ENCODE data around the gene MRGPRE. TPM values are rescaled to one million over a fixed set of nuclear protein-coding genes. Genes with fewer than 3 reads are reported as not detected.

The MRGPRE gene
- total RNA-seq, 6 donors from 2014 or later, result 0.26 TPM; not detected in 5

- TF ChIP-seq EP300 (IDR thresholded peaks at IDR 0.05) (no peak), CTCF (IDR thresholded peaks at IDR 0.05) (no peak), POLR2AphosphoS5 (IDR thresholded peaks at IDR 0.05) (no peak), POLR2A (IDR thresholded peaks at IDR 0.05) (no peak)
- Histone ChIP-seq H3K9me3 (no peaks in the 10 kb centered on the region), H3K36me3 (no peaks in the 10 kb centered on the region), H3K4me3 (no peak overlapping the region), H3K27ac (no peak overlapping the region), H3K4me1 (peaks cover 0 to 7% (median 0%) of the 10 kb centered on the region in 4 donors), H3K27me3 (no peaks in the 10 kb centered on the region)
- 87 to 93% methylated on average over 22 to 46 of the region's 46 CpGs for WGBS, 2 donors
- peak in 1 of 2 donors; percentile 79 for DNase-seq
- no peak for ATAC-seq (ENCODE audit: low FRiP score in 2 of 2)
Measured at GRCh38 chr11:3227568-3228444, 4.4 kb downstream of the MRGPRE start.

GRCh38 chr11:3226846-3227567 lies 5.2 kb downstream of the MRGPRE start:
- Histone ChIP-seq H3K4me1 (peaks cover 0 to 1% (median 0%) of the 10 kb centered on the region in 4 donors), H3K4me3 (no peak overlapping the region), H3K27me3 (no peaks in the 10 kb centered on the region), H3K27ac (no peak overlapping the region), H3K9me3 (no peaks in the 10 kb centered on the region), H3K36me3 (no peaks in the 10 kb centered on the region)
- no peak for ATAC-seq (ENCODE audit: low FRiP score in 2 of 2)
- DNase-seq, result no peak
- no peak for TF ChIP-seq POLR2AphosphoS5 (IDR thresholded peaks at IDR 0.05)
- TF ChIP-seq POLR2A (IDR thresholded peaks at IDR 0.05), result no peak
- TF ChIP-seq CTCF (IDR thresholded peaks at IDR 0.05), result no peak
- 85 to 93% methylated on average over 7 to 16 of the region's 18 CpGs for WGBS, 2 donors

- 79 to 85% methylated on average over 19 to 20 of the region's 21 CpGs for WGBS, 2 donors
- H3K36me3 ChIP-seq, result no peaks in the 10 kb centered on the region
- H3K27ac ChIP-seq, result no peak overlapping the region
- no peak for ATAC-seq (ENCODE audit: low FRiP score in 2 of 2)
- DNase-seq, result peak in 1 of 2 donors; percentile 19
- H3K4me3 ChIP-seq, result no peak overlapping the region
- TF ChIP-seq CTCF (IDR thresholded peaks at IDR 0.05) (no peak), POLR2A (IDR thresholded peaks at IDR 0.05) (no peak), POLR2AphosphoS5 (IDR thresholded peaks at IDR 0.05) (no peak), EP300 (IDR thresholded peaks at IDR 0.05) (no peak)
- H3K4me1 ChIP-seq, result peaks cover 0 to 3% (median 0%) of the 10 kb centered on the region in 4 donors
- H3K27me3 ChIP-seq, result no peaks in the 10 kb centered on the region
- no peaks in the 10 kb centered on the region for H3K9me3 ChIP-seq
Measured at GRCh38 chr11:3225826-3226750, 6.1 kb downstream of the MRGPRE start.

GRCh38 chr11:3225159-3225758 lies 7.0 kb downstream of the MRGPRE start:
- no peak for ATAC-seq (ENCODE audit: low FRiP score in 2 of 2)
- 87 to 94% methylated on average over 5 to 15 of the region's 17 CpGs for WGBS, 2 donors
- Histone ChIP-seq H3K9me3 (no peaks in the 10 kb centered on the region), H3K27me3 (no peaks in the 10 kb centered on the region), H3K36me3 (no peaks in the 10 kb centered on the region), H3K27ac (no peak overlapping the region), H3K4me1 (peaks cover 0 to 10% (median 3%) of the 10 kb centered on the region in 4 donors), H3K4me3 (no peak overlapping the region)
- DNase-seq, result no peak
- TF ChIP-seq EP300 (IDR thresholded peaks at IDR 0.05), result no peak
- no peak for TF ChIP-seq POLR2AphosphoS5 (IDR thresholded peaks at IDR 0.05)
- TF ChIP-seq CTCF (IDR thresholded peaks at IDR 0.05), result no peak
- no peak for TF ChIP-seq POLR2A (IDR thresholded peaks at IDR 0.05)

Data from upper lobe of left lung (tissue), 6 donors.